NCI-H460 (cell line): ENCODE measurements around the gene RIPPLY1. TPM values are rescaled to one million over a fixed set of nuclear protein-coding genes. Genes with fewer than 3 reads are reported as not detected.
"Not testable (repeated sequence)": the region's sequence is repeated elsewhere in the genome, so short reads cannot be mapped to it uniquely, and the experiment has no call there.

Experiments
- DNase-seq: peaks from one replicate; pipeline ENCODE4 v3.0.0-alpha.2; 2016; ENCODE audit warnings: low read depth; ENCODE audit errors: extremely low read depth
- total RNA-seq: library from RNA; depleted of rRNA; stranded (reverse); fragments of >200 nt; shearing (Covaris generic); gene quantifications from 2 replicates; pipeline ENCODE4 v1.2.3, GENCODE V29; 2014

Gene RIPPLY1
- total RNA-seq, 1 experiment from 2014 or later: not detected

GRCh38 chrX:106917830-106918500 lies 14.8 kb upstream of the RIPPLY1 start:
- DNase-seq: peak; percentile 22

GRCh38 chrX:106912864-106913263 lies 9.7 kb upstream of the RIPPLY1 start:
- DNase-seq: no peak

- DNase-seq: no peak
These were observed 3.2 kb upstream of the RIPPLY1 start for GRCh38 chrX:106906361-106906760.

GRCh38 chrX:106905064-106905708 lies 2.0 kb upstream of the RIPPLY1 start:
- DNase-seq: no peak

- DNase-seq: no peak
These were observed 851 bp upstream of the RIPPLY1 start for GRCh38 chrX:106903856-106904528.

- DNase-seq: no peak
These were observed 457 bp downstream of the RIPPLY1 start for GRCh38 chrX:106902684-106903083.

GRCh38 chrX:106901781-106902219 lies 1.3 kb downstream of the RIPPLY1 start:
- no peak for DNase-seq

- DNase-seq: no peak
These were observed 1.8 kb downstream of the RIPPLY1 start for GRCh38 chrX:106901341-106901740.

GRCh38 chrX:106899841-106900240 lies 3.3 kb downstream of the RIPPLY1 start:
- DNase-seq: no peak

GRCh38 chrX:106899276-106899675 lies 3.9 kb downstream of the RIPPLY1 start:
- DNase-seq: no peak

GRCh38 chrX:106898462-106898861 lies 4.7 kb downstream of the RIPPLY1 start:
- peak; percentile 58 for DNase-seq

GRCh38 chrX:106897259-106897658 lies 5.9 kb downstream of the RIPPLY1 start:
- peak; percentile 60 for DNase-seq

GRCh38 chrX:106894978-106895452 lies 8.1 kb downstream of the RIPPLY1 start:
- DNase-seq: peak; percentile 48

- DNase-seq: peak; percentile 77
These were observed 8.7 kb downstream of the RIPPLY1 start for GRCh38 chrX:106894392-106894909.

- DNase-seq: no peak
These were observed 11.2 kb downstream of the RIPPLY1 start for GRCh38 chrX:106891762-106892460.

GRCh38 chrX:106889468-106889867 lies 13.7 kb downstream of the RIPPLY1 start:
- DNase-seq: no peak

- DNase-seq: no peak
These were observed 28.0 kb downstream of the RIPPLY1 start for GRCh38 chrX:106875151-106875550.

GRCh38 chrX:106874075-106874474 lies 29.1 kb downstream of the RIPPLY1 start:
- DNase-seq: peak; percentile 19

GRCh38 chrX:106872796-106873195 lies 30.3 kb downstream of the RIPPLY1 start:
- not testable (repeated sequence) for DNase-seq

- no peak for DNase-seq
These were observed 39.4 kb downstream of the RIPPLY1 start for GRCh38 chrX:106863697-106864096.
